Cardiac muscle cell (in vitro differentiated cells and primary cell): ENCODE measurements around the gene MOB3B. TPM values are rescaled to one million over a fixed set of nuclear protein-coding genes. Genes with fewer than 3 reads are reported as not detected.

Experiments used
- DNase-seq, 2 donors: peaks; one replicate each; pipeline versions ENCODE4 v3.0.0 to v3.0.0-alpha.2; 2010 to 2017; ENCODE audit warnings: low read depth in 1 of 2, low spot score in 1 of 2
- H3K27ac ChIP-seq: fragments of 200-600 bp; sonication (generic); 2 replicates; pipeline ENCODE4 v1.5.1; 2016
- H3K27me3 ChIP-seq: fragments of 200-600 bp; sonication (generic); 2 replicates; pipeline ENCODE4 v1.6.0; 2016; ENCODE audit warnings: control low read depth
- H3K36me3 ChIP-seq: fragments of 200-600 bp; sonication (generic); 2 replicates; pipeline ENCODE4 v1.5.1; 2016; ENCODE audit warnings: control low read depth
- H3K4me1 ChIP-seq: fragments of 200-600 bp; sonication (generic); 2 replicates; pipeline ENCODE4 v1.8.1; 2017; ENCODE audit warnings: low read depth, mild to moderate bottlenecking, mixed run types
- H3K4me3 ChIP-seq: fragments of 200-600 bp; sonication (generic); 2 replicates; pipeline ENCODE4 v1.5.1; 2016; ENCODE audit warnings: mild to moderate bottlenecking
- H3K9me3 ChIP-seq: fragments of 200-600 bp; sonication (generic); 2 replicates; pipeline ENCODE4 v1.5.1; 2017; ENCODE audit warnings: low read depth, mild to moderate bottlenecking, control low read depth
- CTCF ChIP-seq: IDR thresholded peaks from 2 replicates; pipeline ENCODE4 v1.5.1; 2012; ENCODE audit warnings: low read depth, mild to moderate bottlenecking, low read length
- polyA plus RNA-seq: library from polyadenylated mRNA; unstranded; fragments of >200 nt; fragmentation: Nextera tagmentation; extraction: Ambion mirVana; gene quantifications from 2 replicates; pipeline ENCODE4 v1.2.1, GENCODE V29; 2016
- total RNA-seq: library from RNA; depleted of rRNA; stranded (reverse); fragments of >200 nt; gene quantifications from 2 replicates; pipeline ENCODE4 v1.2.3, GENCODE V29; 2016

The MOB3B gene
- total and polyA plus RNA-seq, 2 experiments from 2014 or later, result 0.74 to 1.7 TPM

DNA sequence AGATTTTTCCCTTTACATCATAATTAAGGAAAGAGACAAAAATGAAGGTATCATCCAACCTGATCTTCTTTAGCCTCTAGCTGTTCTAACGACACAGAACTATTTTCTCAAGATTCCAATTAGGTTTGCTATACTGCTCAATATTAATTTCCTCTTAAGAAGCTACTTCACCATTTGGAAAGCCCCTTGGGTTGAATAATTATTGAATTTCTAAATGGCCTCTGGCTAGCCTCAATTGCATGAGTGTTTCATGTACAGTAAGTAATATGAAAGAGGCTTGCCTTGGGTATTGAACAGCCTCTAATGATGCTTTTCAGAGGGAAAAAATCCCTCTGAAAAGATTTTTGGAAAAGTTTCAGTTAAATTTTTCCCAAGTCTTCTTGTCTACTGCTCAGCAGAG, 3.7 kb upstream of the MOB3B start:
- H3K27ac ChIP-seq, result no peak overlapping the region
- H3K27me3 ChIP-seq, result no peaks in the 10 kb centered on the region
- DNase-seq, result no peak
- no peak overlapping the region for H3K4me3 ChIP-seq
- no peak for TF ChIP-seq CTCF
- H3K36me3 ChIP-seq, result no peaks in the 10 kb centered on the region
- H3K9me3 ChIP-seq, result no peaks in the 10 kb centered on the region
- H3K4me1 ChIP-seq, result no peaks in the 10 kb centered on the region

- TF ChIP-seq CTCF, result no peak
- no peak for DNase-seq
- H3K9me3 ChIP-seq, result no peaks in the 10 kb centered on the region
- H3K4me3 ChIP-seq, result no peak overlapping the region
- no peak overlapping the region for H3K27ac ChIP-seq
- H3K27me3 ChIP-seq, result peaks cover 8% of the 10 kb centered on the region
- no peaks in the 10 kb centered on the region for H3K4me1 ChIP-seq
- no peaks in the 10 kb centered on the region for H3K36me3 ChIP-seq
These were observed 2.4 kb upstream of the MOB3B start for GRCh38 chr9:27532046-27532445.

DNA sequence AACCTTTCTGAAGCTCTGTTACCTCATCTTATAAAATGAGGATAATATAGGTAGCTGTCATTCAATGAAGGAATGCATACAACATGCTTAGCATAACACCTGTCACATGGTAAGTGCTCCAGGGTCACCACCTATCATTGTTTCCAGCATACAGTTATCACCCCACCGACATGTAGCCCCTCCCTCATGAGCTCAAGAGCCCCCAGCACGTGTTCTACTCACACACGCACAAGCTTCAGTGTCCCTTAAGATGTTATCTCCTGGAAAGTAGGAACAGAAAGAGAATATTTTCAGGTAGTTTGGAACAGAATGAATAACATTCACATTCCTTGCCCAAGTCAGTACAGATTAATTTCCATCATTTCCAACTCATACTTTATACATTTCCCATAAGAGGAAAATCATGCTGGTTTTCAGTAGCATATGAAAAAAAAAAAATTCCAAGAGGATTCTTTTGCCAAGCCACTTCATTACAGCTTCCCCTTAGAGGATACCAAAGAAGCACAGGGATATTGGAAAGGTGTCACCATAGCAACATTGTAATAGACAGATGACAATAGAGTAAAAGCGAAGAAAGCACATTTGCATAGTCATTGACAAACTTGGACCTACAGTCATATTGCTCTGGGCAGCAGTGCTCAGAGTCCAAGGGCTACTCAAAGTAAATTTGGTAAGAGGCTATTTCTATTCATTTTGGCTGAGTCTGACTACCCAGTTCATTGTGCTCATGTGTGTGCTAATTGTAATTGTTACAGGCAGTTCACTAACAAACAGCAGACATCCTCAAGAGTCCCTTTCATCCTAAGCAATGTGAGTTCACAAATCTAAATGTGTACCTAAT, 1.5 kb upstream of the MOB3B start:
- Histone ChIP-seq H3K27ac (no peak overlapping the region), H3K4me1 (no peaks in the 10 kb centered on the region), H3K36me3 (no peaks in the 10 kb centered on the region), H3K27me3 (peaks cover 10% of the 10 kb centered on the region), H3K9me3 (no peaks in the 10 kb centered on the region), H3K4me3 (no peak overlapping the region)
- TF ChIP-seq CTCF, result no peak
- DNase-seq, result no peak

- TF ChIP-seq CTCF, result no peak
- Histone ChIP-seq H3K4me3 (peak overlapping the region; percentile 51), H3K36me3 (no peaks in the 10 kb centered on the region), H3K27ac (no peak overlapping the region), H3K27me3 (peaks cover 10% of the 10 kb centered on the region), H3K4me1 (no peaks in the 10 kb centered on the region), H3K9me3 (no peaks in the 10 kb centered on the region)
- DNase-seq, result peak; percentile 11 to 56
These were observed 713 bp downstream of the MOB3B start for GRCh38 chr9:27528886-27529315.

- H3K36me3 ChIP-seq, result no peaks in the 10 kb centered on the region
- no peak for TF ChIP-seq CTCF
- H3K27ac ChIP-seq, result no peak overlapping the region
These were observed 1.3 kb downstream of the MOB3B start for GRCh38 chr9:27528076-27528885.

More at GRCh38 chr9:27528076-27528885, 1.3 kb downstream of the MOB3B start:
- H3K4me3 ChIP-seq, result peak overlapping the region; percentile 51
- no peaks in the 10 kb centered on the region for H3K9me3 ChIP-seq
- peaks cover 10% of the 10 kb centered on the region for H3K27me3 ChIP-seq
- H3K4me1 ChIP-seq, result no peaks in the 10 kb centered on the region
- peak; percentile 74 to 79 for DNase-seq
